Panc1 (cell line): ENCODE measurements around the gene GPC3. TPM values are rescaled to one million over a fixed set of nuclear protein-coding genes. Genes with fewer than 3 reads are reported as not detected.

ENCODE experiments used
- ATAC-seq: fragments of 200-7000 bp; cut with Tn5 transposase; 2 replicates; pipeline ENCODE4 v1.9.1; 2020; ENCODE audit warnings: mild to moderate bottlenecking, moderate library complexity
- BruUV-seq: library from RNA; stranded (reverse); fragments of 400-500 nt; replicated peaks from 2 replicates; lab custom pipeline; 2021; lab: Mats Ljungman, UMichigan
- CTCF ChIA-PET: fragments of 300-600 bp; sonication (Branson Sonifier 250); formaldehyde crosslinking; loops from one replicate; lab custom pipeline; 2022; ENCODE audit warnings: antibody characterized with exemption; lab: Charles Lee
- POLR2A ChIA-PET: fragments of 300-600 bp; sonication (Branson Sonifier 250); formaldehyde crosslinking; loops from one replicate; lab custom pipeline; 2022; ENCODE audit warnings: antibody characterized with exemption; lab: Charles Lee
- DNase-seq: peaks from one replicate; pipeline ENCODE4 v3.0.0-alpha.2; 2010; ENCODE audit warnings: low read depth, low spot score
- H3K27ac ChIP-seq: 2 replicates; pipeline ENCODE4 v1.5.1; 2011; ENCODE audit warnings: mild to moderate bottlenecking, low read length, inconsistent platforms
- H3K27me3 ChIP-seq: fragments of 200-500 bp; sonication (Bioruptor generic); 2 replicates; pipeline ENCODE4 v1.6.0; 2014; ENCODE audit warnings: low read length, inconsistent platforms; ENCODE audit not compliant: control insufficient read depth, insufficient read depth
- H3K36me3 ChIP-seq: fragments of 200-500 bp; sonication (Bioruptor generic); 2 replicates; pipeline ENCODE4 v1.5.1; 2014; ENCODE audit warnings: inconsistent platforms, mild to moderate bottlenecking, low read length, moderate library complexity; ENCODE audit not compliant: control insufficient read depth, insufficient read depth
- H3K4me1 ChIP-seq: 2 replicates; pipeline ENCODE4 v1.5.1; 2011; ENCODE audit warnings: inconsistent platforms, mild to moderate bottlenecking, low read length, moderate library complexity; ENCODE audit not compliant: control insufficient read depth, insufficient read depth
- H3K4me3 ChIP-seq, 2 experiments: 2 replicates each; pipeline ENCODE4 v1.5.1; 2011 to 2012; ENCODE audit warnings: low read depth in 2 of 2, low read length in 2 of 2, mild to moderate bottlenecking in 2 of 2, inconsistent platforms in 1 of 2, moderate library complexity in 1 of 2
- H3K9me3 ChIP-seq: fragments of 200-500 bp; sonication (Bioruptor generic); 2 replicates; pipeline ENCODE4 v1.5.1; 2014; ENCODE audit warnings: low read depth, mild to moderate bottlenecking, inconsistent platforms, low read length, moderate library complexity; ENCODE audit not compliant: control insufficient read depth, insufficient read depth
- CTCF ChIP-seq: fragments of 450-650 bp; IDR thresholded peaks from 2 replicates; pipeline ENCODE4 v1.5.1; 2017; ENCODE audit warnings: mild to moderate bottlenecking
- POLR2AphosphoS5 ChIP-seq: IDR thresholded peaks from 2 replicates; pipeline ENCODE4 v1.6.1; 2012; ENCODE audit warnings: mild to moderate bottlenecking, low read depth, low read length, moderate library complexity
- REST ChIP-seq, 2 experiments: IDR thresholded peaks; 2 replicates each; pipeline ENCODE4 v1.6.1; 2011 to 2012; ENCODE audit warnings: low read depth in 2 of 2, control low read depth in 1 of 2, low read length in 1 of 2, mild to moderate bottlenecking in 1 of 2, moderate library complexity in 1 of 2; ENCODE audit not compliant: insufficient read depth in 1 of 2
- SIN3A ChIP-seq: IDR thresholded peaks from 2 replicates; pipeline ENCODE4 v1.6.1; 2012; ENCODE audit warnings: low read depth, mild to moderate bottlenecking, low read length, moderate library complexity, borderline replicate concordance; ENCODE audit not compliant: insufficient read depth
- TCF7L2 ChIP-seq: IDR thresholded peaks from 2 replicates; pipeline ENCODE4 v1.6.1; 2011; ENCODE audit warnings: mild to moderate bottlenecking, low read depth, low read length, inconsistent platforms
- in situ Hi-C: cut with HindIII; loops from 2 replicates; pipeline ENCODE4 v1.10.0; 2016; ENCODE audit warnings: low sequenced_read_pairs, low pct_unique_long_range_greater_than_20kb
- intact Hi-C: fragments of 100-400 bp; cut with micrococcal nuclease; formaldehyde crosslinking; loops from one replicate; pipeline ENCODE4 v1.10.0; 2022; ENCODE audit not compliant: unreplicated experiment
- total RNA-seq: library from RNA; stranded (reverse); gene quantifications from one replicate; pipeline ENCODE4 v1.2.1, GENCODE V29; 2021; ENCODE audit not compliant: unreplicated experiment

GPC3 gene
- total RNA-seq, 1 experiment from 2014 or later: 0.95 TPM

- no TSS peak for BruUV-seq
- in situ Hi-C loops: no loop called here
- POLR2A ChIA-PET: no interaction called here
Measured at GRCh38 chrX:133905305-133905704, 80.1 kb downstream of the GPC3 start.

GRCh38 chrX:133897593-133898163 lies 87.7 kb downstream of the GPC3 start:
- ATAC-seq (no peak), DNase-seq (no peak)
- Histone ChIP-seq H3K4me3 (no peak overlapping the region), H3K27ac (no peak overlapping the region), H3K27me3 (no peaks in the 10 kb centered on the region), H3K36me3 (no peaks in the 10 kb centered on the region), H3K4me1 (no peaks in the 10 kb centered on the region), H3K9me3 (no peaks in the 10 kb centered on the region)
- BruUV-seq: no TSS peak
- no peak for TF ChIP-seq TCF7L2
- TF ChIP-seq CTCF: no peak
- TF ChIP-seq REST (IDR thresholded peaks at IDR 0.05; ENCODE audit: insufficient read depth in 1 of 2, low read depth in 2 of 2, low read length in 1 of 2): no peak
- TF ChIP-seq POLR2AphosphoS5: no peak
- no peak for TF ChIP-seq SIN3A
- CTCF ChIA-PET: no interaction called here
- intact Hi-C loops (no loop called here), in situ Hi-C loops (no loop called here)
- POLR2A ChIA-PET: no interaction called here

More at GRCh38 chrX:133905305-133905704, 80.1 kb downstream of the GPC3 start:
- ATAC-seq: no peak
- TF ChIP-seq SIN3A (no peak), CTCF (no peak), TCF7L2 (no peak), POLR2AphosphoS5 (no peak), REST (IDR thresholded peaks at IDR 0.05; ENCODE audit: insufficient read depth in 1 of 2, low read depth in 2 of 2, low read length in 1 of 2) (no peak)
- no peaks in the 10 kb centered on the region for H3K9me3 ChIP-seq
- H3K27me3 ChIP-seq: no peaks in the 10 kb centered on the region; the same call in 1 of the 2 replicates
- H3K27ac ChIP-seq: no peak overlapping the region
- DNase-seq: no peak
- no peaks in the 10 kb centered on the region for H3K36me3 ChIP-seq
- no peak overlapping the region for H3K4me3 ChIP-seq
- intact Hi-C loops: no loop called here
- CTCF ChIA-PET: no interaction called here
- no peaks in the 10 kb centered on the region for H3K4me1 ChIP-seq
